DMS53 treated with DMSO at 0.1 percent for 48 hours (cell line): ENCODE results near the gene PRELID1.

Source experiments
- DNase-seq: peaks from one replicate; lab custom pipeline; 2025; ENCODE audit not compliant: unreplicated experiment; lab: John Stamatoyannopoulos, UW

PRELID1 gene

GRCh38 chr5:177355868-177356168 is 52.2 kb downstream of the PRELID1 start:
- no peak for DNase-seq
